Measurements from ENCODE around the gene KIZ. TPM values are rescaled to one million over a fixed set of nuclear protein-coding genes. Genes with fewer than 3 reads are reported as not detected.

KIZ gene
- total RNA-seq, 1 donor from 2014 or later = 39.2 TPM

GRCh38 chr20:21103582-21104465, 22.1 kb upstream of the KIZ start:
- no peak for ATAC-seq
- intact Hi-C loops (cut with DNase I) = no loop called here
- no peak for DNase-seq (ENCODE audit: low spot score)

DNA sequence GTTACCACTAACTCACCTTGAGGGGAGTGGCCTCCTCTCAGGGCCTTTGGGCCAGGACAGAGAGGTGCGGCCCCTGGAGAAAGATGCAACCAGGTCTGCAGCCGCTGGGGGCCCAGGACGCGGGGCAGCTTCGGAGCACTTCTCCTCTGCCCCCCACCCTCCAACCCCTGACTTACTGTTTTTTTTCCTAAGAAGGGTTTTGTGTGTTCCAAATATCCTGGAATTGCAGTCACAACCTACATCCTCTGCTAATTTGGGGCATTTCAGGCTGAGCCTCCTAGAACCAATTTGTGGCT, 21.5 kb upstream of the KIZ start:
- DNase-seq (ENCODE audit: low spot score) = no peak
- no peak for ATAC-seq
- intact Hi-C loops (cut with DNase I) = no loop called here

DNA sequence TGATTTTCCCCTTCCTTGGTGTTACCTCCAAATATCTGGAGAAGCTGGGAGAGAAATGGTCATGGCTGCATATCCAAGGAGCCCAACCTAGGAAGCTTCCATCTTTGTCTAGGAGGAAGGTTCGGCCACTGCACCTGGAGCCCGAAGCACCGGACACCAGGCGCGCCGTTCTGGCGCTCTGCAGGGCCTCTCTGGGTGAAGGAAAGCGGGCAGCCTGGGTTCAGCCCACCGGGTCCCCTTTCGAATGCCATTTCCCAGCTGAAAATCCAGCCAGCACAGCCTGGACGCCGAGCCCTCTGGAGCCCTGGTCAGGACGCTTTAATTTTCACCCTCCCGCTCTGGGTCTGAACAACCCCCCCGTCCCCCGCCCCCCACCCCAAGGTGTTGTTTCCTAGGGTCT, 21.0 kb upstream of the KIZ start:
- intact Hi-C loops (cut with DNase I) = no loop called here
- no peak for DNase-seq (ENCODE audit: low spot score)
- no peak for ATAC-seq

DNA sequence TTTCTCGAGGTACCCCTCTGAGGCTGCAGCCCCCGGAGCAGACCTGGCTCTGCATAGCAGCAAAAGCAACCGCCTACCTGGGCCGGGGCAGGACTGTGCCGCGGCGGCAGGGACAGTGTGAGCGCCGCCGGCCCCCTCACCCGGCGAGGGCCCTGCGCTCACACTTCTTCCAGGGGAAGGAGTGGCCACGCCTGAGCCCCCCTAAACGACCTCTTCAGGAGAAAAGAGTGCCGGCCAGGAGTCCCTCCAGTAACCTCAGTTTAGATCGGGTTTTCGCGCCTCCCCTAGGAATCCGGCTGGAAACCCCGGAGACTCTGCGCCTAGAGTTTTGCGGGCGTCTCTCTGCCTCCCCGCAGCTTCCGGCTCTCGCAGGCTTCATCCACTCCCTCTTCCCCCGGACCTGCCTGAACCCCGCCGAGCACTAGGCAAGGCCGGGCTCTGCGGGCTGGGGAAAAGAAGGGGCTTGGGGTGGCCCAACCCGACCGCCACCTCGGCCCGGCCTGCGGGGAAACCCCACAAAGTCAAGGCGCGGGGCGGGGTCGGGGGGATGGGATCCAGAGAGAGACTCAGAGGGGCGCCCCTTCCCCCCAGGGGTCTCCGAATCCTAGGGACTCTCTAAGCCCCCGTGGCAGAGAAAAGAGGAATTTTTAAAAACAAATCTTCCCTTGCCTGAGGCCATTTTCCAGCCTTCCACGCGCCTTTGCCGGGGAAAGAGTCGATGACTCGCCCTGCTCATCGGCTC, 20.3 kb upstream of the KIZ start:
- ATAC-seq = no peak
- DNase-seq (ENCODE audit: low spot score) = no peak
- intact Hi-C loops (cut with DNase I) = no loop called here

DNA sequence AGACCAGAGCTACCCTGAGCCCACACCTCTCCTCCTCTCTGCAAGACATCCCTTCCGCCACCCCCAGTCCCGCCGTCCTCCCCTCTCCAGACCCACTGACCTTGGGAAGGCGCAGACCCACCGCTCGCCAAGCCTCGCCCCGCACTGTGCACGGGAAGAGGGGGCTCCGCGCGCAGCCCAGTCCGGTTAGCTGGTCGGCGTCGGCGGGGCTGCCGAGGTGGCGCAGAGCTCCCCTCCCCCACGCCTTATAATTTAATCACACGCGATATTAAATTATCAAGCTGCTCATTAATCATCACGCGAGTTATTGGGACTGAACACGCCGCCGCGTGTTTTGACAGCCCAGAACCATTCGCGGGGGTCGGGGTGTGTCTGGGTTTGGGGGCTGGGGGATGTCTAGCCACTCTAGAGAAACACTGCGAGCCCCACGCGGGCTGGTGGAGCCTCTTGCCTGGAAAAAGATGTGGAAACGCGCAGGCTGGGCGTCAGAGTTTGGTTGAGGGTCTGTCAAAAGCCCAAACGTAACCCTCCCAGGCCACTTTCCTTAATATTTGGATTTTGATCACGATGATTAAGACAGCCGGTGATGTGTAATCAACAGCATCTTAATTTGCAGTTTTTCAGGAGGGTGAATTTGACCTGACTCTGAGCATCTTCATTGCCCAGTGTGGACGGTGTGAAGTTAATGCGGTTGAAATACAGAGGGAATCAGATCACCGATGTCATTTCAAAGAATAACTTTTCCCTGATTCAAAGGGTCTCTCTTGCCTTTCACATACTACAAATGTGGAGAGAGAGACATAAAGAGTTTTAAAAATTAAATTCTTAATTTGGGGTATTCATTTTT, 19.5 kb upstream of the KIZ start, which contains the start of gene LINC00237:
LINC00237 (minus strand) TSS at position 188 of the 847 bp plus-strand sequence.
- intact Hi-C loops (cut with DNase I) = no loop called here
- DNase-seq (ENCODE audit: low spot score) (no peak), ATAC-seq (no peak)

- no peak for DNase-seq (ENCODE audit: low spot score)
- ATAC-seq = no peak
- intact Hi-C loops (cut with DNase I) = no loop called here
These were observed 16.7 kb upstream of the KIZ start for GRCh38 chr20:21109144-21109543.

- ATAC-seq (no peak), DNase-seq (ENCODE audit: low spot score) (no peak)
- intact Hi-C loops (cut with DNase I) = no loop called here
These were observed 15.1 kb upstream of the KIZ start for GRCh38 chr20:21110811-21111210.

GRCh38 chr20:21111416-21111815, 14.5 kb upstream of the KIZ start:
- ATAC-seq (no peak), DNase-seq (ENCODE audit: low spot score) (no peak)
- intact Hi-C loops (cut with DNase I) = no loop called here

- ATAC-seq (no peak), DNase-seq (ENCODE audit: low spot score) (no peak)
- intact Hi-C loops (cut with DNase I) = no loop called here
These were observed 12.2 kb upstream of the KIZ start for GRCh38 chr20:21113697-21114096.

GRCh38 chr20:21114584-21114983, 11.3 kb upstream of the KIZ start:
- DNase-seq (ENCODE audit: low spot score) (no peak), ATAC-seq (no peak)
- intact Hi-C loops (cut with DNase I) = no loop called here

DNA sequence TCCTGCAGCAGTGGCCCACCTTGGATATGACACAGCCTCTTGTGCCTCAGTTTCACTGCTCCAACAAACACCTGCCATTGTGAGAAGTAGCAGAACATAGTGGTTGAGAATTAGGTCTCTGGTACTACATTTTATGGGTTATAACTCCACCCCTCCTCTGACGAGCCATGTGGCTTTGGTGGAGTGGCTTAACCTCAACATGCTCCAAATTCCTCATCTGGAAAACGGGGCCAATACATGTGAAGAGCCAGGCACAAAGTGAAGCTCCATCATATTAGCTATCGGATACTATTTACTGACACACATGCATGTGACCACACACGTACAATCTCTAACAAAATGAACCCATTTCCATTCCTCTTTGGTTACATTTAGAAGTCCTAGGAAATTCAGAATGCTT, 8.4 kb upstream of the KIZ start:
- ATAC-seq = no peak
- intact Hi-C loops (cut with DNase I) = no loop called here
- DNase-seq (ENCODE audit: low spot score) = no peak

GRCh38 chr20:21118138-21118537, 7.7 kb upstream of the KIZ start:
- intact Hi-C loops (cut with DNase I) = no loop called here
- DNase-seq (ENCODE audit: low spot score) (no peak), ATAC-seq (no peak)

- no peak for DNase-seq (ENCODE audit: low spot score)
- intact Hi-C loops (cut with DNase I) = no loop called here
- ATAC-seq = no peak
These were observed 7.1 kb upstream of the KIZ start for GRCh38 chr20:21118782-21119181.

- no peak for DNase-seq (ENCODE audit: low spot score)
- ATAC-seq = no peak
- intact Hi-C loops (cut with DNase I) = no loop called here
These were observed 1.7 kb upstream of the KIZ start for GRCh38 chr20:21124190-21124589.

GRCh38 chr20:21125072-21125848, 622 bp upstream of the KIZ start:
- peak; percentile 58 for ATAC-seq
- intact Hi-C loops (cut with DNase I) = no loop called here
- DNase-seq (ENCODE audit: low spot score) = peak; percentile 63

DNA sequence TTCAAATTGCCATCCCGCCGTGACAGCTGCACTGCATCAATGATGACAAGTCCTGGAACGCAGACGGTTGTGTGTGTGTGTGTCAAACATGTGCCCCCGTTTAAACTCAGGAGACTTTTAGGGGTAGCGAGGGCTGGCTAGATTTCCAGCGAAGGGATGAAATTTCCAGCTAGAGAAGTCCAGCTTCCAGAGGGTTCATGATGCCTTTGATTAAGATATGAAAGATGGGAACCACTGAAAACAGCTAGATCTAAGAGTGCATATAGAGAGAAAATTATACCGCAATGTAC, 644 bp downstream of the KIZ start:
- intact Hi-C loops (cut with DNase I) = no loop called here
- no peak for DNase-seq (ENCODE audit: low spot score)
- ATAC-seq = peak; percentile 2

DNA sequence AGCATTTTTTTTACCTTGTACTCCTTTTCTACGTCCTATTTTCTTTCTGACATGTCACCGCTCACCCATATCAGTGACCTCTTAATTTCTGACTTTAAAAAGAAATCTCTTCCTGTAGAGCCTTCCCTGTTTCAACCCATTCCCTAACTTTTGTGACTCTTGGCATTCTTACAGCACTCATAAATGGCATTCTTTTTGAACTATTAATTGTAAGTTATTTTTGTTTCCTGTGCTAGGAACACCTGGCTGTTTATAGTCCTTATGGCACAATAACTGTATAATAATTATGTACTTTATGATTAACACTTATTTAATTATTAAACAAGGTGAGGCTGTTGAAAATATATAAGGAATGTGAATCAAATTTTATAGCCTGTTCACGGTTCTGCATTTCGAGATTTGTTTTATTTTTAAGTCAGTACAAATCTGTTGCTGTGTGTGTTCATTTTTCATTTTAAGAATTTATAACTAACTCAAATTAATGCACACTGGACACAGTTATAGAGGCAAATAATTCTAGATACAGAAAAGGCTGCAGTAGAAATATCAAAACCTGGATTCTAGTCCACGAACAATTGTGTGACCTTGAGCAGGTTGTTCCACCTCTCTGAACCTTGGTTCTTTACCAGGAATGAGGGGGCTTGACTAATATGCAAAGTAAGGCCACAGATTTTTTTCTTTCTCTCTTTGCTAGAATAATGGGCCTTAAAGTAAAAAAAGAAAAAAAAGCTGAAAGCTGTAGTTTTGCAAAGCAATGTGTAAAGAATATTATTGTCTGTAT, 1.5 kb downstream of the KIZ start:
- DNase-seq (ENCODE audit: low spot score) = no peak
- intact Hi-C loops (cut with DNase I) = no loop called here
- ATAC-seq = no peak

- ATAC-seq (no peak), DNase-seq (ENCODE audit: low spot score) (no peak)
- intact Hi-C loops (cut with DNase I) = no loop called here
These were observed 4.0 kb downstream of the KIZ start for GRCh38 chr20:21129861-21130260.

Measured in sciatic nerve (tissue), 2 donors.